K562 (cell line): ENCODE results near the gene DRC3. TPM values are rescaled to one million over a fixed set of nuclear protein-coding genes. Genes with fewer than 3 reads are reported as not detected.

Source experiments
- ATAC-seq: fragments of 200-7000 bp; cut with Tn5 transposase; 3 replicates; pipeline ENCODE4 v1.9.1; 2020; ENCODE audit warnings: moderate library complexity
- BruUV-seq: library from RNA; stranded (reverse); fragments of 400-500 nt; replicated peaks from 2 replicates; lab custom pipeline; 2021; lab: Mats Ljungman, UMichigan
- CTCF ChIA-PET: fragments of 300-600 bp; formaldehyde crosslinking; extraction: SDS; loops from one replicate; lab custom pipeline; 2021; ENCODE audit warnings: low intra/inter-chr PET ratio; lab: Yijun Ruan, JAX
- POLR2A ChIA-PET: fragments of 300-600, 350-650 bp; sonication (Branson Sonifier 250); formaldehyde crosslinking; extraction: SDS; loops from one replicate; lab custom pipeline; 2021; ENCODE audit warnings: antibody characterized with exemption, inconsistent platforms; lab: Yijun Ruan, JAX
- DNase-seq, 4 experiments: peaks; one replicate each; pipeline versions ENCODE4 v3.0.0 to v3.0.0-alpha.2; 2011 to 2018; ENCODE audit warnings: low spot score in 3 of 4, mixed read lengths in 3 of 4; ENCODE audit errors: extremely low read depth in 1 of 4
- FAIRE-seq: peaks from 2 replicates; lab custom pipeline; 2011; peaks lifted over from hg19 to GRCh38; lab: Jason Lieb, UNC
- H2AFZ ChIP-seq: 2 replicates; pipeline ENCODE4 v1.6.0; 2011; ENCODE audit warnings: low read depth, low read length, control low read depth, inconsistent platforms
- H3K27ac ChIP-seq: fragments of 200-600 bp; 3 replicates; pipeline ENCODE4 v1.8.0; 2011; ENCODE audit warnings: low read depth, mild to moderate bottlenecking, control low read depth, inconsistent platforms, low read length, moderate library complexity, mixed read lengths; ENCODE audit errors: extremely low read depth
- H3K27me3 ChIP-seq, 2 experiments: fragments of 300-600 bp in 1 of 2; 2 replicates in 1 of 2; 3 replicates in 1 of 2; pipeline versions ENCODE4 v1.6.0 to v1.8.0; 2011; ENCODE audit warnings: inconsistent platforms in 2 of 2, low read length in 2 of 2, mild to moderate bottlenecking in 1 of 2, mixed read lengths in 1 of 2, moderate library complexity in 1 of 2; ENCODE audit not compliant: control insufficient read depth in 2 of 2, insufficient read depth in 2 of 2
- H3K36me3 ChIP-seq: fragments of 300-600 bp; 3 replicates; pipeline ENCODE4 v1.8.0; 2011; ENCODE audit warnings: mild to moderate bottlenecking, low read length, inconsistent platforms; ENCODE audit not compliant: control insufficient read depth, insufficient read depth
- H3K4me1 ChIP-seq, 2 experiments: fragments of 200-600 bp in 1 of 2; replicated peaks in 1 of 2; 2 replicates in 1 of 2; 3 replicates in 1 of 2; pipeline versions ENCODE4 v1.5.1 to v1.8.0; 2011; ENCODE audit warnings: inconsistent platforms in 2 of 2, low read length in 2 of 2, mild to moderate bottlenecking in 1 of 2, mixed read lengths in 1 of 2, moderate library complexity in 1 of 2; ENCODE audit not compliant: control insufficient read depth in 2 of 2, insufficient read depth in 2 of 2
- H3K4me2 ChIP-seq: 2 replicates; pipeline ENCODE4 v1.6.1; 2011; ENCODE audit warnings: low read length, control low read depth, inconsistent platforms, mixed read lengths; ENCODE audit not compliant: insufficient read depth
- H3K4me3 ChIP-seq: fragments of 200-600 bp; sonication (generic), shearing (Covaris generic); 2 replicates; pipeline ENCODE4 v1.5.1; 2016; ENCODE audit warnings: control low read depth, inconsistent platforms
- H3K79me2 ChIP-seq: fragments of 200-600 bp; 3 replicates; pipeline ENCODE4 v1.8.0; 2011; ENCODE audit warnings: low read length, inconsistent platforms; ENCODE audit not compliant: control insufficient read depth, insufficient read depth
- H3K9ac ChIP-seq, 2 experiments: 2 replicates each; pipeline versions ENCODE4 v1.6.0 to v1.6.1; 2011; ENCODE audit warnings: low read depth in 2 of 2, low read length in 2 of 2, control low read depth in 1 of 2, inconsistent platforms in 1 of 2, mild to moderate bottlenecking in 1 of 2, mixed read lengths in 1 of 2; ENCODE audit not compliant: insufficient read depth in 1 of 2
- H3K9me1 ChIP-seq: one replicate; pipeline ENCODE4 v1.6.0; 2011; ENCODE audit warnings: inconsistent platforms, mild to moderate bottlenecking, low read length, moderate library complexity; ENCODE audit not compliant: control insufficient read depth, insufficient read depth
- H3K9me3 ChIP-seq: replicated peaks from 2 replicates; pipeline ENCODE4 v1.5.1; 2011; ENCODE audit warnings: low read depth, low read length, inconsistent platforms; ENCODE audit not compliant: control insufficient read depth, insufficient read depth
- H4K20me1 ChIP-seq: replicated peaks from 2 replicates; pipeline ENCODE4 v1.6.1; 2011; ENCODE audit warnings: low read length, inconsistent platforms, mixed read lengths; ENCODE audit not compliant: control insufficient read depth, insufficient read depth
- CTCF ChIP-seq, 3 experiments: IDR thresholded peaks in 2 of 3; conservative IDR thresholded peaks in 1 of 3; 2 replicates each; pipeline ENCODE4 v1.5.1; 2011 to 2012; ENCODE audit warnings: low read length in 3 of 3, mild to moderate bottlenecking in 3 of 3, control low read depth in 2 of 3, improper control_type of control experiment in 1 of 3, inconsistent platforms in 1 of 3, low read depth in 1 of 3, mixed read lengths in 1 of 3, moderate library complexity in 1 of 3; ENCODE audit not compliant: insufficient read depth in 2 of 3
- ELF1 ChIP-seq: fragments of 200-800 bp; sonication (Bioruptor generic); IDR thresholded peaks from 2 replicates; pipeline ENCODE4 v1.6.1; 2016; ENCODE audit warnings: missing genetic modification characterization, missing compliant biosample characterization
- FOXA3 ChIP-seq, 2 experiments: fragments of 450-650 bp in 1 of 2; sonication (generic) in 1 of 2; formaldehyde crosslinking; IDR thresholded peaks in 1 of 2; conservative IDR thresholded peaks in 1 of 2; 2 replicates each; pipeline versions ENCODE4 v1.4.0 to v1.8.0; 2020 to 2022; ENCODE audit warnings: mild to moderate bottlenecking in 2 of 2, missing genetic modification reagents in 1 of 2
- HNRNPLL ChIP-seq: fragments of 200-400 bp; formaldehyde crosslinking; IDR thresholded peaks from 2 replicates; pipeline ENCODE4 v1.6.1; 2017; ENCODE audit warnings: low read length, low read depth, mild to moderate bottlenecking; ENCODE audit not compliant: poor library complexity, severe bottlenecking
- MAFG ChIP-seq: fragments of 450-650 bp; conservative IDR thresholded peaks from 2 replicates; pipeline ENCODE4 v1.6.1; 2016; ENCODE audit warnings: missing genetic modification characterization, missing compliant biosample characterization
- MTF1 ChIP-seq: fragments of 250-450 bp; sonication (Bioruptor Pico); IDR thresholded peaks from 2 replicates; pipeline ENCODE4 v1.9.0; 2021; ENCODE audit warnings: moderate library complexity, mild to moderate bottlenecking, inconsistent platforms, borderline replicate concordance
- NCOR1 ChIP-seq: fragments of 450-650 bp; IDR thresholded peaks from 2 replicates; pipeline ENCODE4 v1.6.1; 2016; ENCODE audit warnings: mild to moderate bottlenecking, moderate library complexity
- PHF8 ChIP-seq: fragments of 200-600 bp; sonication (generic); IDR thresholded peaks from 2 replicates; pipeline ENCODE4 v1.6.1; 2012; ENCODE audit warnings: mixed run types, mild to moderate bottlenecking, inconsistent platforms, low read length, moderate library complexity, borderline replicate concordance
- STAT5A ChIP-seq: IDR thresholded peaks from 2 replicates; pipeline ENCODE4 v1.6.1; 2012; ENCODE audit warnings: low read length, inconsistent platforms, borderline replicate concordance
- ZNF143 ChIP-seq: sonication (generic); formaldehyde crosslinking; IDR thresholded peaks from 2 replicates; pipeline ENCODE4 v1.9.0; 2022; ENCODE audit warnings: mild to moderate bottlenecking, missing genetic modification reagents
- ZNF274 ChIP-seq: IDR thresholded peaks from 2 replicates; pipeline ENCODE4 v1.6.1; 2011; ENCODE audit warnings: low read depth, mild to moderate bottlenecking, low read length, moderate library complexity, borderline replicate concordance
- WGBS: fragments of 100-300 bp; shearing (Covaris generic); methylation state at CpG from one replicate; pipeline ENCODE4 v1.1.6; 2016; ENCODE audit warnings: low coverage, mixed read lengths; ENCODE audit not compliant: insufficient coverage; ENCODE audit errors: missing lambda C conversion rate; 5-methylcytosine and 5-hydroxymethylcytosine counted together
- in situ Hi-C: fragments of 300-500 bp; cut with MboI; formaldehyde crosslinking; loops from 4 replicates; pipeline ENCODE4 v1.15.0; 2018; ENCODE audit warnings: inconsistent platforms, mixed read lengths
- intact Hi-C: fragments of 100-400 bp; cut with micrococcal nuclease; formaldehyde crosslinking; loops from 2 replicates; pipeline ENCODE4 v1.14.2; 2022
- polyA plus RNA-seq, 8 experiments: library from polyadenylated mRNA; depleted of rRNA in 4 of 8; stranded (reverse) in 5 of 8; unstranded in 3 of 8; fragments of >200 nt; fragmentation: Nextera tagmentation in 2 of 8; fragmentation: Illumina TruSeq in 1 of 8; extraction: Ambion mirVana in 2 of 8; extraction: Trizol in 1 of 8; gene quantifications; 2 replicates each; pipeline versions ENCODE4 v1.2.1 to v1.2.3, GENCODE V29; 2011 to 2014; ENCODE audit warnings: inconsistent platforms in 1 of 8, missing spikeins in 1 of 8
- total RNA-seq, 7 experiments: library from RNA; depleted of rRNA in 6 of 7; stranded (reverse); fragments of >200 nt in 6 of 7; fragmentation: Illumina TruSeq in 2 of 7; extraction: Trizol in 2 of 7; gene quantifications; 2 replicates each; pipeline versions ENCODE4 v1.2.1 to v1.2.3, GENCODE V29; 2011 to 2021; ENCODE audit warnings: low replicate concordance in 1 of 7

Gene DRC3
- total and polyA plus RNA-seq, 9 of the 15 experiments (the other 6 are each of a cell fraction or from before 2014, with no cell fraction given) = 0.10 to 0.84 (median 0.30) TPM; not detected in 3

- Histone ChIP-seq H2AFZ (no peak overlapping the region), H3K4me1 (peaks cover 6 to 14% of the 10 kb centered on the region in 2 experiments; a peak in 4 of 5 replicates), H3K79me2 (no peaks in the 10 kb centered on the region), H3K9me3 (no peaks in the 10 kb centered on the region), H3K4me2 (no peak overlapping the region), H3K9ac (no peak overlapping the region), H3K27ac (no peak overlapping the region), H3K36me3 (peaks cover 8% of the 10 kb centered on the region; the same call in 2 of the 3 replicates), H3K27me3 (no peaks in the 10 kb centered on the region), H4K20me1 (0 out of 2 replicates have a peak, but pooled peaks cover 5% of the 10 kb centered on the region), H3K9me1 (no peaks in the 10 kb centered on the region), H3K4me3 (no peak overlapping the region)
- WGBS = 83% methylated on average over 5 of the region's 5 CpGs
- BruUV-seq = no TSS peak
- ATAC-seq (no peak), DNase-seq (no peak), FAIRE-seq (no peak)
- in situ Hi-C loops = no loop called here
- TF ChIP-seq ELF1 (tag) = no peak
- no peak for TF ChIP-seq NCOR1
- TF ChIP-seq MTF1 = no peak
- CTCF ChIA-PET = no interaction called here
- intact Hi-C loops = no loop called here
- POLR2A ChIA-PET = no interaction called here
Measured at GRCh38 chr17:18015593-18015992, 42.9 kb downstream of the DRC3 start.

DNA sequence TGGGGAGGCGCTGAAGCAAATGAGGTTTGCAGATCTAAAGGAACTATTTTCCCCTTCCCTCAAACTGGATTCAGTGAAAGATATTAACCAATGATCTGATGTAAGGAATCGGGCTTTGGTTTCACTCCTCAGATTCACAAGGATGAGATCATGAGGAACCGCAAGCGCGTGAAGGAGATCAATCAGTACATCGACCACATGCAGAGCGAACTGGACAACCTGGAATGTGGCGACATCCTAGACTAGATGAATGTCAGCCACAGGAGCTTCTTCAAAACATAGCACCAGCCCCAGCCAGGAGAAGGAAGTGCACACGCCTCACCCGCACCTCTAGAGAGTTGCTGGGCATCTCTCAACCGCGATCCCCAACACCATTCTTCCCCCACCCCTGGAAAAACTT, 43.8 kb downstream of the DRC3 start:
- no TSS peak for BruUV-seq
- H3K27ac ChIP-seq = no peak overlapping the region
- no peaks in the 10 kb centered on the region for H3K27me3 ChIP-seq
- intact Hi-C loops = no loop called here
- 91% methylated on average over 10 of the region's 12 CpGs for WGBS
- peaks cover 6 to 14% of the 10 kb centered on the region in 2 experiments; a peak in 4 of 5 replicates for H3K4me1 ChIP-seq
- POLR2A ChIA-PET = interaction anchor here (0.6 kb wide), 1 partner anchor 324 kb away, joined by 4 read pairs; no protein-coding TSS in a partner anchor
- no peak overlapping the region for H2AFZ ChIP-seq
- in situ Hi-C loops = no loop called here
- 0 out of 2 replicates have a peak, but pooled peaks cover 5% of the 10 kb centered on the region for H4K20me1 ChIP-seq
- no peak overlapping the region for H3K4me3 ChIP-seq
- no peak for FAIRE-seq
- no peaks in the 10 kb centered on the region for H3K79me2 ChIP-seq
- H3K36me3 ChIP-seq = peaks cover 8% of the 10 kb centered on the region; the same call in 2 of the 3 replicates
- CTCF ChIA-PET = no interaction called here
- no peak overlapping the region for H3K9ac ChIP-seq
- no peaks in the 10 kb centered on the region for H3K9me3 ChIP-seq
- no peaks in the 10 kb centered on the region for H3K9me1 ChIP-seq
- H3K4me2 ChIP-seq = no peak overlapping the region
- no peak for ATAC-seq
- no peak for DNase-seq
- TF ChIP-seq PHF8 = no peak
- TF ChIP-seq ZNF143 (CRISPR knock-in tag) = no peak
- TF ChIP-seq MAFG (tag) = no peak
- no peak for TF ChIP-seq ZNF274
- no peak for TF ChIP-seq CTCF (IDR thresholded peaks at IDR 0.05 in 2 of 3, conservative IDR thresholded peaks at IDR 0.05 in 1 of 3; ENCODE audit: insufficient read depth in 2 of 3, low read depth in 1 of 3, low read length in 3 of 3)
- no peak for TF ChIP-seq HNRNPLL
- no peak for TF ChIP-seq STAT5A
- TF ChIP-seq FOXA3 (CRISPR knock-in tag; conservative IDR thresholded peaks at IDR 0.05 in 1 of 2, IDR thresholded peaks at IDR 0.05 in 1 of 2) = no peak
